Measurements from ENCODE around the gene TNPO3. TPM values are rescaled to one million over a fixed set of nuclear protein-coding genes. Genes with fewer than 3 reads are reported as not detected.

The TNPO3 gene
- total and polyA plus RNA-seq, 10 of the 15 experiments (the other 5 are each of a cell fraction or from before 2014, with no cell fraction given) = 17.6 to 91.8 (median 65.9) TPM

- no peak; the same call in 1 of the 2 replicates for TF ChIP-seq POLR2AphosphoS2 (IDR thresholded peaks at IDR 0.05; ENCODE audit: low read depth, low read length)
- TF ChIP-seq PAX8 (IDR thresholded peaks at IDR 0.05) = no peak
- TF ChIP-seq SREBF2 (IDR thresholded peaks at IDR 0.05; ENCODE audit: low read length) = no peak
- no peak for TF ChIP-seq STAT3 (IDR thresholded peaks at IDR 0.05; ENCODE audit: low read depth, low read length)
- TF ChIP-seq, protein P1, sequence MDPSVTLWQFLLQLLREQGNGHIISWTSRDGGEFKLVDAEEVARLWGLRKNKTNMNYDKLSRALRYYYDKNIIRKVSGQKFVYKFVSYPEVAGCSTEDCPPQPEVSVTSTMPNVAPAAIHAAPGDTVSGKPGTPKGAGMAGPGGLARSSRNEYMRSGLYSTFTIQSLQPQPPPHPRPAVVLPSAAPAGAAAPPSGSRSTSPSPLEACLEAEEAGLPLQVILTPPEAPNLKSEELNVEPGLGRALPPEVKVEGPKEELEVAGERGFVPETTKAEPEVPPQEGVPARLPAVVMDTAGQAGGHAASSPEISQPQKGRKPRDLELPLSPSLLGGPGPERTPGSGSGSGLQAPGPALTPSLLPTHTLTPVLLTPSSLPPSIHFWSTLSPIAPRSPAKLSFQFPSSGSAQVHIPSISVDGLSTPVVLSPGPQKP (IDR thresholded peaks at IDR 0.05; ENCODE audit: low read depth, low read length) = 0 out of 2 replicates have a peak, but pooled peaks have one; percentile 53
- no peak for TF ChIP-seq ZNF592 (IDR thresholded peaks at IDR 0.05)
- TF ChIP-seq, protein P2, sequence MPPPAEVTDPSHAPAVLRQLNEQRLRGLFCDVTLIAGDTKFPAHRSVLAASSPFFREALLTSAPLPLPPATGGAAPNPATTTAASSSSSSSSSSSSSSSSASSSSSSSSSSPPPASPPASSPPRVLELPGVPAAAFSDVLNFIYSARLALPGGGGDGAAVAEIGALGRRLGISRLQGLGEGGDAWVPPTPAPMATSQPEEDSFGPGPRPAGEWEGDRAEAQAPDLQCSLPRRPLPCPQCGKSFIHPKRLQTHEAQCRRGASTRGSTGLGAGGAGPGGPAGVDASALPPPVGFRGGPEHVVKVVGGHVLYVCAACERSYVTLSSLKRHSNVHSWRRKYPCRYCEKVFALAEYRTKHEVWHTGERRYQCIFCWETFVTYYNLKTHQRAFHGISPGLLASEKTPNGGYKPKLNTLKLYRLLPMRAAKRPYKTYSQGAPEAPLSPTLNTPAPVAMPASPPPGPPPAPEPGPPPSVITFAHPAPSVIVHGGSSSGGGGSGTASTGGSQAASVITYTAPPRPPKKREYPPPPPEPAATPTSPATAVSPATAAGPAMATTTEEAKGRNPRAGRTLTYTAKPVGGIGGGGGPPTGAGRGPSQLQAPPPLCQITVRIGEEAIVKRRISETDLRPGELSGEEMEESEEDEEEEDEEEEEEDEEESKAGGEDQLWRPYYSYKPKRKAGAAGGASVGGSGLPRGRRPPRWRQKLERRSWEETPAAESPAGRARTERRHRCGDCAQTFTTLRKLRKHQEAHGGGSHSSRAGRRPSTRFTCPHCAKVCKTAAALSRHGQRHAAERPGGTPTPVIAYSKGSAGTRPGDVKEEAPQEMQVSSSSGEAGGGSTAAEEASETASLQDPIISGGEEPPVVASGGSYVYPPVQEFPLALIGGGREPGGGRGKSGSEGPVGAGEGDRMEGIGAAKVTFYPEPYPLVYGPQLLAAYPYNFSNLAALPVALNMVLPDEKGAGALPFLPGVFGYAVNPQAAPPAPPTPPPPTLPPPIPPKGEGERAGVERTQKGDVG (CRISPR knock-in tag; IDR thresholded peaks at IDR 0.05) = no peak
- no peak for TF ChIP-seq ZNF207 (IDR thresholded peaks at IDR 0.05; ENCODE audit: borderline replicate concordance)
- TF ChIP-seq USF1 (IDR thresholded peaks at IDR 0.05; ENCODE audit: borderline replicate concordance, extremely low read length, insufficient read depth, low read depth, low read length) = peak; percentile 85
- TF ChIP-seq NR2C2 (IDR thresholded peaks at IDR 0.05; ENCODE audit: borderline replicate concordance, control insufficient read depth, insufficient read length, low read depth) = no peak
- no peak for TF ChIP-seq CEBPZ (IDR thresholded peaks at IDR 0.05; ENCODE audit: low read depth, low read length)
- TF ChIP-seq SMAD5 (IDR thresholded peaks at IDR 0.05; ENCODE audit: low read depth) = no peak
- TF ChIP-seq EED (IDR thresholded peaks at IDR 0.05; ENCODE audit: low read depth) = no peak; the same call in 1 of the 2 replicates
- TF ChIP-seq ZNF274 (IDR thresholded peaks at IDR 0.05; ENCODE audit: insufficient read depth, insufficient read length) = no peak
- TF ChIP-seq RBBP5 (conservative IDR thresholded peaks at IDR 0.05) = no peak
- peak; percentile 67 to 73 for TF ChIP-seq BHLHE40 (IDR thresholded peaks at IDR 0.05; ENCODE audit: borderline replicate concordance in 1 of 2, low read depth in 2 of 2, low read length in 1 of 2)
Observed at GRCh38 chr7:128933180-128933891, 121.6 kb downstream of the TNPO3 start (continued).
